CD4-positive, alpha-beta T cell (primary cell): ENCODE results near the gene GRIK5. TPM values are rescaled to one million over a fixed set of nuclear protein-coding genes. Genes with fewer than 3 reads are reported as not detected.

Experiments used
- ATAC-seq: fragments of 200-7000 bp; cut with Tn5 transposase; one replicate; pipeline ENCODE4 v1.10.0; 2022; ENCODE audit warnings: mild to moderate bottlenecking; ENCODE audit not compliant: poor library complexity
- CTCF ChIA-PET: fragments of 350-600 bp; sonication (Branson Sonifier 250); formaldehyde crosslinking; loops from one replicate; lab custom pipeline; 2021; ENCODE audit warnings: antibody characterized with exemption, inconsistent platforms; lab: Charles Lee
- POLR2A ChIA-PET: fragments of 350-600 bp; sonication (Branson Sonifier 250); formaldehyde crosslinking; loops from one replicate; lab custom pipeline; 2021; ENCODE audit warnings: antibody characterized with exemption, inconsistent platforms; lab: Charles Lee
- DNase-seq, 14 experiments: peaks; one replicate each; pipeline ENCODE4 v3.0.0-alpha.2; 2013 to 2020; ENCODE audit warnings: mixed read lengths in 2 of 14
- H3K27ac ChIP-seq, 2 donors: one replicate each; pipeline versions ENCODE4 v1.5.1 to v1.7.0; 2013; ENCODE audit warnings: low read length in 2 of 2, low read depth in 1 of 2, mild to moderate bottlenecking in 1 of 2
- H3K27me3 ChIP-seq, 2 experiments: 1 replicate in 1 of 2; 2 replicates in 1 of 2; pipeline versions ENCODE4 v1.6.1 to v1.7.0; 2013; ENCODE audit warnings: low read length in 2 of 2, control low read depth in 1 of 2, mild to moderate bottlenecking in 1 of 2, moderate library complexity in 1 of 2; ENCODE audit not compliant: insufficient read depth in 2 of 2, control insufficient read depth in 1 of 2
- H3K36me3 ChIP-seq: one replicate; pipeline ENCODE4 v1.6.1; 2013; ENCODE audit warnings: low read length, control low read depth; ENCODE audit not compliant: insufficient read depth
- H3K4me1 ChIP-seq: one replicate; pipeline ENCODE4 v1.6.1; 2013; ENCODE audit warnings: low read length, control low read depth; ENCODE audit not compliant: insufficient read depth
- H3K4me3 ChIP-seq: one replicate; pipeline ENCODE4 v1.5.1; 2013; ENCODE audit warnings: mild to moderate bottlenecking, low read length, moderate library complexity
- H3K9me3 ChIP-seq, 2 experiments: 1 replicate in 1 of 2; 2 replicates in 1 of 2; pipeline versions ENCODE4 v1.6.1 to v1.7.0; 2013; ENCODE audit warnings: low read length in 2 of 2, mild to moderate bottlenecking in 2 of 2, control low read depth in 1 of 2, moderate library complexity in 1 of 2; ENCODE audit not compliant: control insufficient read depth in 1 of 2, insufficient read depth in 1 of 2
- H3K27ac Mint-ChIP-seq: one replicate; pipeline ENCODE4 v1.8.0; 2020; ENCODE audit warnings: mixed read lengths
- H3K27me3 Mint-ChIP-seq: one replicate; pipeline ENCODE4 v1.8.0; 2021; ENCODE audit warnings: mixed read lengths
- H3K36me3 Mint-ChIP-seq: one replicate; pipeline ENCODE4 v1.8.0; 2021; ENCODE audit warnings: low read depth, mixed read lengths
- H3K4me1 Mint-ChIP-seq: one replicate; pipeline ENCODE4 v1.8.0; 2021; ENCODE audit warnings: low read depth, mixed read lengths
- H3K4me3 Mint-ChIP-seq: one replicate; pipeline ENCODE4 v1.8.0; 2020; ENCODE audit warnings: mild to moderate bottlenecking, mixed read lengths
- H3K9me3 Mint-ChIP-seq: one replicate; pipeline ENCODE4 v1.8.0; 2020; ENCODE audit warnings: mixed read lengths
- CTCF ChIP-seq: fragments of 200-600 bp; IDR thresholded peaks from one replicate; pipeline ENCODE4 v1.8.0; 2022; ENCODE audit warnings: antibody characterized with exemption, mild to moderate bottlenecking
- intact Hi-C, 2 experiments: fragments of 100-400 bp; cut with DNase I in 1 of 2; cut with micrococcal nuclease in 1 of 2; formaldehyde crosslinking; loops; one replicate each; pipeline versions ENCODE4 v1.15.1 to v1.9.0; 2023 to 2025; cut with DNase I, micrococcal nuclease
- total RNA-seq, 174 experiments: library from RNA in 2 of 174; stranded (reverse) in 2 of 174; gene quantifications; one replicate each; pipeline ENCODE4 v1.2.3 and lab custom pipeline; 2021 to 2026

Gene GRIK5
- total RNA-seq, 2 experiments from 2014 or later, result 0.66 to 0.75 TPM

GRCh38 chr19:42076380-42076944, 6.5 kb upstream of the GRIK5 start:
- TF ChIP-seq CTCF, result no peak
- H3K36me3 ChIP-seq, result peaks cover 31% of the 10 kb centered on the region
- peak overlapping the region; percentile 65 to 98 for H3K27ac ChIP-seq
- Mint-ChIP-seq H3K27me3 (no peaks in the 10 kb centered on the region), H3K36me3 (peaks cover 51% of the 10 kb centered on the region), H3K4me3 (peak overlapping the region; percentile 89), H3K9me3 (no peaks in the 10 kb centered on the region), H3K27ac (peak overlapping the region; percentile 99), H3K4me1 (peaks cover 35% of the 10 kb centered on the region)
- no peaks in the 10 kb centered on the region for H3K27me3 ChIP-seq
- H3K4me3 ChIP-seq, result peak overlapping the region; percentile 63
- DNase-seq, result peak in 7 of 14 experiments; percentile 9 to 54 (median 26)
- H3K4me1 ChIP-seq, result peaks cover 29% of the 10 kb centered on the region
- no peaks in the 10 kb centered on the region for H3K9me3 ChIP-seq
- POLR2A ChIA-PET, result interaction anchor here (0.7 to 1.7 kb wide), 9 partner anchors 14 to 222 kb away, joined by 3 to 5 read pairs (median 3); partner anchors contain the start of genes GSK3A and RPS19
- CTCF ChIA-PET, result interaction anchor here (0.8 to 1.4 kb wide), 4 partner anchors 16 to 41 kb away, joined by 3 read pairs; no protein-coding TSS in a partner anchor
- intact Hi-C loops, result loop anchor here (2.0 to 5.0 kb wide), 3 partner anchors 114 to 714 kb away; partner anchors contain the start of genes B9D2 (in 1 of the 2) and RPS19 (in 1 of the 2)
- peak; percentile 1 for ATAC-seq

- peak within 1 kb of the TSS; percentile 63 for H3K4me3 ChIP-seq
- TF ChIP-seq CTCF, result no peak
- peaks cover 32% of the 10 kb centered on the region for H3K4me1 Mint-ChIP-seq
- H3K9me3 ChIP-seq, result no peaks in the 10 kb centered on the region
- H3K4me1 ChIP-seq, result peaks cover 29% of the 10 kb centered on the region
- H3K36me3 Mint-ChIP-seq, result peaks cover 44% of the 10 kb centered on the region
- no peaks in the 10 kb centered on the region for H3K27me3 ChIP-seq
- peak; percentile 96 for ATAC-seq
- H3K9me3 Mint-ChIP-seq, result no peaks in the 10 kb centered on the region
- peaks cover 24% of the 10 kb centered on the region for H3K36me3 ChIP-seq
- intact Hi-C loops, result loop anchor here (2.0 to 5.0 kb wide), 3 partner anchors 113 to 713 kb away; partner anchors contain the start of genes B9D2 (in 1 of the 2) and RPS19 (in 1 of the 2)
- CTCF ChIA-PET, result interaction anchor here (0.8 to 1.4 kb wide), 4 partner anchors 16 to 41 kb away, joined by 3 read pairs; no protein-coding TSS in a partner anchor
- POLR2A ChIA-PET, result interaction anchor here (0.7 to 1.7 kb wide), 9 partner anchors 15 to 223 kb away, joined by 3 to 5 read pairs (median 3); partner anchors contain the start of genes GSK3A and RPS19
- peak within 1 kb of the TSS; percentile 97 for H3K4me3 Mint-ChIP-seq
- peak within 1 kb of the TSS; percentile 97 to 98 for H3K27ac ChIP-seq
- peak; percentile 95 to 100 (median 97) for DNase-seq
- no peaks in the 10 kb centered on the region for H3K27me3 Mint-ChIP-seq
- H3K27ac Mint-ChIP-seq, result peak within 1 kb of the TSS; percentile 99
Measured at GRCh38 chr19:42075616-42076379, 5.8 kb upstream of the GRIK5 start, which contains the start of gene ZNF574. Gene ZNF574, plus strand, starts transcription at chr19:42076166. Its CDS starts 2,441 bp downstream, at chr19:42078607.

- POLR2A ChIA-PET, result no interaction called here
- Histone ChIP-seq H3K36me3 (peaks cover 19% of the 10 kb centered on the region), H3K27ac (peak overlapping the region; percentile 97 to 98), H3K4me3 (peak overlapping the region; percentile 63), H3K9me3 (no peaks in the 10 kb centered on the region), H3K27me3 (no peaks in the 10 kb centered on the region), H3K4me1 (peaks cover 29% of the 10 kb centered on the region)
- peaks cover 32% of the 10 kb centered on the region for H3K4me1 Mint-ChIP-seq
- CTCF ChIA-PET, result no interaction called here
- H3K4me3 Mint-ChIP-seq, result peak overlapping the region; percentile 97
- peaks cover 44% of the 10 kb centered on the region for H3K36me3 Mint-ChIP-seq
- DNase-seq (no peak), ATAC-seq (peak; percentile 3)
- no peaks in the 10 kb centered on the region for H3K27me3 Mint-ChIP-seq
- no peaks in the 10 kb centered on the region for H3K9me3 Mint-ChIP-seq
- peak overlapping the region; percentile 99 for H3K27ac Mint-ChIP-seq
- intact Hi-C loops, result loop anchor here (5.0 kb wide), 2 partner anchors 113 to 713 kb away; partner anchors contain the start of gene B9D2 (in 1 of the 2)
- no peak for TF ChIP-seq CTCF
Measured at GRCh38 chr19:42075364-42075615, 5.3 kb upstream of the GRIK5 start.
